GM12874 (cell line): Measurements from ENCODE around the gene CFAP90.

Experiments used
- TF ChIP-seq, protein P1 (sequence below): IDR thresholded peaks from 2 replicates; pipeline ENCODE4 v1.5.1; 2011; ENCODE audit warnings: low read depth, mild to moderate bottlenecking, control low read depth, low read length, moderate library complexity; ENCODE audit not compliant: insufficient read depth

Gene CFAP90

DNA sequence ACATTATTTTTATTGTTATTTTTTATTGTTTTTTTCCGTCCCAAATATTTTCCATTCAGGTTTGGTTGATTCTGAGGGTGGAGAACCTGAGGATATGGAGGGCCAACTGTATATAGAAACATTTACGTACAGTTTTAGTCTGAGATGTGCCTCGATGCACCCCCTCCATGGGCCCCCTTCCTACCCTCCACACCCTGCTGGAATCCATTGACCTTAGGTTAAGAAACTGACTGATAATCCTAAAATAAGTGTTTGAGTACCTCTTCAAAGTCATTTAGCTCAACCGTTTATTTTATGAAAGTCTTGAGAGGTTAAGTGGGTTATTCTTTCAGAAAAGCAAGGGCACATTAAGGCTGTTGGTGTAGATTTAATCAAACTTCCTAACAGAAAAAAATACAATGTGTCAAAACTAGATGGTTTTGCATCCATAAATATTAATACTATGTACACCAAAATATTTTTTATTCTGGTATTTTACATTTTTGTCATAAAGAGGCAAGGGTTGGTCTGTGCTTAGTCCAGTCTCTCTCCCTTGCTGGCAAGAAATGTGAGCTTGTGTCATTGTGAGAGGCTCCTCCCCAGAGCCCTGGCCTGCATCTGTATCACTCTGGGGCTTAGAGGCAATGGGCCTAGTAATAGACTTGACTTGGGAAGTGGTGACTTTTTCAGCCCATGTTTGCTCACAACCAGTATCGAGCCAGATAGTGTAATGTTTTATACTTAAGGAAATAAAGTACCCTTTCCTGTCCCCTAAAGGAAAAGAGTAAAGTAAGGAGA lies 33.7 kb upstream of the CFAP90 start:
- TF ChIP-seq, protein P1, sequence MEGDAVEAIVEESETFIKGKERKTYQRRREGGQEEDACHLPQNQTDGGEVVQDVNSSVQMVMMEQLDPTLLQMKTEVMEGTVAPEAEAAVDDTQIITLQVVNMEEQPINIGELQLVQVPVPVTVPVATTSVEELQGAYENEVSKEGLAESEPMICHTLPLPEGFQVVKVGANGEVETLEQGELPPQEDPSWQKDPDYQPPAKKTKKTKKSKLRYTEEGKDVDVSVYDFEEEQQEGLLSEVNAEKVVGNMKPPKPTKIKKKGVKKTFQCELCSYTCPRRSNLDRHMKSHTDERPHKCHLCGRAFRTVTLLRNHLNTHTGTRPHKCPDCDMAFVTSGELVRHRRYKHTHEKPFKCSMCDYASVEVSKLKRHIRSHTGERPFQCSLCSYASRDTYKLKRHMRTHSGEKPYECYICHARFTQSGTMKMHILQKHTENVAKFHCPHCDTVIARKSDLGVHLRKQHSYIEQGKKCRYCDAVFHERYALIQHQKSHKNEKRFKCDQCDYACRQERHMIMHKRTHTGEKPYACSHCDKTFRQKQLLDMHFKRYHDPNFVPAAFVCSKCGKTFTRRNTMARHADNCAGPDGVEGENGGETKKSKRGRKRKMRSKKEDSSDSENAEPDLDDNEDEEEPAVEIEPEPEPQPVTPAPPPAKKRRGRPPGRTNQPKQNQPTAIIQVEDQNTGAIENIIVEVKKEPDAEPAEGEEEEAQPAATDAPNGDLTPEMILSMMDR: no peak

DNA sequence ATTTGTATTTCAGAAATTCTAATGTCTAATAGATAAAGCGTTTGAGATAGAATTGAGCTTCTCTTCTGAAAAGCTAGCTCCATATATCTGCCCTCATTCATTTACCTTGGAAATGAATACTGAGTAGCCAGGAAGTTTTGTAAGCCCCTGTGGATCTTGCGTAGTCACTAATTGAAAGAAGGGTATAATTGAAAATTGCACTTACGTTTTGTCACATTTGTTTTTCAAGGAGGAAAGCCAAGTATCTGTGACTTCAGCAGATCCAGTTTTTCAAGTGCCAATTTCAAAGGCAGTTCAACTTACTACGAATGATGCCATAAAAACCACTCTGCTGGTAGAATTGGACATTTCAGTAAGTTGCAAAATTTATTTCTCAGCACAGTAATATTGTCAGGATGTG lies 32.0 kb upstream of the CFAP90 start:
- TF ChIP-seq, protein P1: no peak

DNA sequence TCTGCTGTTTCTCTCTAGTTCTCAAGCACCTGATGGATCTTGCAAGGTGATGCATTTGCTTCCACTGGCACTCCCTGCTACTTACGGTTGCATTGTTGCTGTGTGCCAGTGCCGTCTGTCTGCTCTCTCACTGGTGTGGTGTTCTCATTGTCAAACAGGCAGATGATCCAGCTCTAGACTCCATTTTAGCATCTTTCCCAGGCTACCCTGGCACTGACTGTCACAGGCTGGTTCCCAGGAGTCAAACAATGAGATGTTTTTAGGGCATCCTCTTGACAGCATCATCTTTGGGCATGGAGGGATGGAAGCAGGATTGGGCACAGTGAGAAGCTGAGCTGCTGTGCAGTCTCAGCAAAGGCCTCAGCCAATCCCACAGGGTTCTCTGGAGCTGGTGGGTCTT lies 30.9 kb upstream of the CFAP90 start:
- TF ChIP-seq, protein P1: no peak

DNA sequence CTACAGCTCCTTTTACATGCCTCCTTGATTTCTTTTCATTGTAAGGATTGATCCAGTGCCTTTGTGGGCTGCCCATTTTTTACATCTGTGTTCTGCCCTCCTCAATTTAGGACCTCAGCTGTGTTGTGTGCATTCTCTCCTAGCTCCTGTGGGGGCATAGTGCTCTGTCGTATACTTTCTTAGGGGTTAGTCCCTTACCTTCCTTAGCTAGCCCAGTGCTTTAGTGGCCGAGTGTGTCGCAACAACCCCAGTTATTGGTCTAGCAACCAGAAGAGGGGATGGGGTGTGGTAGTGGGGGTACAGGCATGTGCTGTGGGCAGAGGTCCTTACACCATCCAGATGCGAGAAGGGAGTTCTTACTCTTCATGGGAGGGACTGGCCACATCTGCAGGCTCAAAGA lies 30.2 kb upstream of the CFAP90 start:
- TF ChIP-seq, protein P1: no peak

DNA sequence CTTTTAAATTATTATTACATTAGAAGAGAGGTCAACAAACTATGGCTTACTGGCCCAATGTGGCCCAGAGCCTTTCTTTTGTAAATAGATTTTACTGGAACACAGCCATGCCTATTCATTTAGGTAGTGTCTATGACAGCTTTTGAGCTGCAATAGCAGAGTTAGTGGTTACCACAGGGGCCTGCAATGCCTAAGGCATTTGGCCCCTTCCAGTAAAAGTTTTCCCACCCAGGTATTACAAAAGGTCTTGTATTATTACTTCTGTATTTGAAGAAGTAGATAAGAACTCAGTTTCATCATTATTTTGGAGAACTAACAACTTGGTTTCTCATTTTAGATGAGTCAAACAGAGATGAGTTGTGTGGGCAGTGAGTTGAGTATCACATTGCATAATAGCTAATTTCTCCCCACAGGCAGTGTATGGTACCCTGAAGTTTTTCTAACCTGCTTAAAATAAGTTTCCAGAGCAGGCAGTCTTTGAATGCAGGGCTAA lies 27.5 kb upstream of the CFAP90 start:
- TF ChIP-seq, protein P1: no peak

DNA sequence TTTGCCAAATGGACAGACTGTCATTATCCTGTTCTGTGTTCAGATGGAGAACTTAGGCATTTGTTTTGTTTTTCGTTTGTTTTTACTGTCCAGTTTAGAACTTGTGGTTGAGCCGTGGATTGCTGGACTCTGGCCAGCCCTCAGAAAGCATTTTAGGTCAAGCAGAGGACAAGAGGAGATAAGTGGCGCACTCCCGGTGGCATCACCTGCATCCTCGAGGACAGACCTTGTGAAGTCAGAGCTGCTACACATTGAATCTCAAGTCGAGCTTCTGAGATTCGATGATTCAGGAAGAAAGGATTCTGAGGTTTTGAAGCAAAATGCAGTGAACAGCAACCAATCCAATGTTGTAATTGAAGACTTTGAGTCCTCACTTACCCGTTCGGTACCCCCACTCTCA lies 26.9 kb upstream of the CFAP90 start:
- TF ChIP-seq, protein P1: no peak

DNA sequence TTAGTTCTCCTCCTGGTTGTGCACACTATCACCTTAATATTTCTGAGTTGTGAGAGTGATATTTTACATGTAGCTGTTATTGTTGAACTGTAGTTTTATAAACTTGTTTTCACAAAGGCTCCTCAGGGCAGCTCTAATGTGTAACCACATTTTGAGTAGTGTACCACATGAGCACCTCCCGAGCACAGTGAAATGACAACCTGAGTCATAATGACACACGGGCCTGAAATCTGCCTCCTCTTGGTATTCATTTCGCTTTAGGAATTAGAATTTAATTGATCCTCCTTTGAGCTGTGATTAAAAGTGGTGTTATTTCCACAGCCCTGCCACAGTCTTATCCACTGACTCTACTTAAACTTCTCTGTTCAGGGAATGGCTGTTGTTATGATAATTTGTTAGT lies 25.9 kb upstream of the CFAP90 start:
- TF ChIP-seq, protein P1: no peak
